WTC11 (cell line): ENCODE results near the gene CTNNA1.

Experiments
- CREB1 ChIP-seq: sonication (generic); formaldehyde crosslinking; IDR thresholded peaks from 2 replicates; pipeline ENCODE4 v1.8.0; 2023; ENCODE audit warnings: mild to moderate bottlenecking, missing genetic modification reagents
- ETV6 ChIP-seq: sonication (generic); formaldehyde crosslinking; IDR thresholded peaks from 2 replicates; pipeline ENCODE4 v1.8.1; 2022; ENCODE audit warnings: mild to moderate bottlenecking, missing genetic modification reagents
- MXD4 ChIP-seq: fragments of 250-450 bp; sonication (Bioruptor Pico); IDR thresholded peaks from 2 replicates; pipeline ENCODE4 v1.8.0; 2021; ENCODE audit warnings: mild to moderate bottlenecking, moderate library complexity, borderline replicate concordance
- TF ChIP-seq, protein P1 (sequence below): fragments of 200-600 bp; IDR thresholded peaks from 2 replicates; pipeline ENCODE4 v1.8.0; 2022; ENCODE audit warnings: antibody characterized with exemption
- TF ChIP-seq, protein P2 (sequence below): sonication (generic); formaldehyde crosslinking; IDR thresholded peaks from 2 replicates; pipeline ENCODE4 v1.8.0; 2022; ENCODE audit warnings: mild to moderate bottlenecking, missing genetic modification reagents
- TF ChIP-seq, protein P3 (sequence below): sonication (generic); formaldehyde crosslinking; conservative IDR thresholded peaks from 2 replicates; pipeline ENCODE4 v1.8.1; 2023; ENCODE audit warnings: mild to moderate bottlenecking, low read depth, missing genetic modification reagents, moderate library complexity

DNA sequence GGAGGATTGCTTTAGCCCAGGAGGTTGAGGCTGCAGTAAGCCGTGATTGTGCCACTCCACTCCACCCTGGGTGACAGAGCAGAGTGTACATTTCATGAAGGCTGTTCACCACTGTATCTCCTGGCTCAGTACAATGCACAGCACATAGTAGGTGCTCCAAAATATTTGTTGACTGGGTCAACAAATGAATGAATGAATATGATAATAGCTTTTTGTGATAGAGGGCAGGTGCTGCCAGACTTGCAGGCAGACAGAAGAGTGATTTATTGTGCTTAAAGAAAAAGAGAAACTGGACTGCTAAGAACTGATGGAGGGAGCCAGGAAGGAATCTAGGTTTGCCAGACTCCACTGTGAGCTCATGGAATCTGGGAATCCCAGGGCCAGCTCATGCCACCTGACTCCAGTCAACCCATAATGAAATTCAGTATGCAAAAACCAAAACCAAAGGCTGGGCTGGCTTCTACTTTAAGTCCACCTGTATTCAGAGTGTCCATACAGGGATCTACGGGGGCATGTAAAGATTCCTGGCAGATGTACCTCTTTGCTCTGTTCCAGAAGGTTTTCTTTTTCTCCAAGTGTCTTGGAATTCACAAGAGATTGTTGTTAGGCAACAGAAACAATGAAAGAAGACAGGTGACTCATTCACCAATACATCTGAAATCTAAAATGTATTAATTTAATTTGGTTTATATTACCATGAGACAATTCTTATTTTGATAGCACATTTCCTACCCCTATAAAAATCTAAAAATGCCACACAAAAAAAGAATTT, 15.5 kb upstream of the CTNNA1 start:
- no peak for TF ChIP-seq CREB1 (CRISPR knock-in tag)
- TF ChIP-seq, protein P1, sequence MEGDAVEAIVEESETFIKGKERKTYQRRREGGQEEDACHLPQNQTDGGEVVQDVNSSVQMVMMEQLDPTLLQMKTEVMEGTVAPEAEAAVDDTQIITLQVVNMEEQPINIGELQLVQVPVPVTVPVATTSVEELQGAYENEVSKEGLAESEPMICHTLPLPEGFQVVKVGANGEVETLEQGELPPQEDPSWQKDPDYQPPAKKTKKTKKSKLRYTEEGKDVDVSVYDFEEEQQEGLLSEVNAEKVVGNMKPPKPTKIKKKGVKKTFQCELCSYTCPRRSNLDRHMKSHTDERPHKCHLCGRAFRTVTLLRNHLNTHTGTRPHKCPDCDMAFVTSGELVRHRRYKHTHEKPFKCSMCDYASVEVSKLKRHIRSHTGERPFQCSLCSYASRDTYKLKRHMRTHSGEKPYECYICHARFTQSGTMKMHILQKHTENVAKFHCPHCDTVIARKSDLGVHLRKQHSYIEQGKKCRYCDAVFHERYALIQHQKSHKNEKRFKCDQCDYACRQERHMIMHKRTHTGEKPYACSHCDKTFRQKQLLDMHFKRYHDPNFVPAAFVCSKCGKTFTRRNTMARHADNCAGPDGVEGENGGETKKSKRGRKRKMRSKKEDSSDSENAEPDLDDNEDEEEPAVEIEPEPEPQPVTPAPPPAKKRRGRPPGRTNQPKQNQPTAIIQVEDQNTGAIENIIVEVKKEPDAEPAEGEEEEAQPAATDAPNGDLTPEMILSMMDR = no peak
- no peak for TF ChIP-seq ETV6 (CRISPR knock-in tag)
- TF ChIP-seq, protein P2, sequence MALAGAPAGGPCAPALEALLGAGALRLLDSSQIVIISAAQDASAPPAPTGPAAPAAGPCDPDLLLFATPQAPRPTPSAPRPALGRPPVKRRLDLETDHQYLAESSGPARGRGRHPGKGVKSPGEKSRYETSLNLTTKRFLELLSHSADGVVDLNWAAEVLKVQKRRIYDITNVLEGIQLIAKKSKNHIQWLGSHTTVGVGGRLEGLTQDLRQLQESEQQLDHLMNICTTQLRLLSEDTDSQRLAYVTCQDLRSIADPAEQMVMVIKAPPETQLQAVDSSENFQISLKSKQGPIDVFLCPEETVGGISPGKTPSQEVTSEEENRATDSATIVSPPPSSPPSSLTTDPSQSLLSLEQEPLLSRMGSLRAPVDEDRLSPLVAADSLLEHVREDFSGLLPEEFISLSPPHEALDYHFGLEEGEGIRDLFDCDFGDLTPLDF (CRISPR knock-in tag) = no peak
- TF ChIP-seq, protein P3, sequence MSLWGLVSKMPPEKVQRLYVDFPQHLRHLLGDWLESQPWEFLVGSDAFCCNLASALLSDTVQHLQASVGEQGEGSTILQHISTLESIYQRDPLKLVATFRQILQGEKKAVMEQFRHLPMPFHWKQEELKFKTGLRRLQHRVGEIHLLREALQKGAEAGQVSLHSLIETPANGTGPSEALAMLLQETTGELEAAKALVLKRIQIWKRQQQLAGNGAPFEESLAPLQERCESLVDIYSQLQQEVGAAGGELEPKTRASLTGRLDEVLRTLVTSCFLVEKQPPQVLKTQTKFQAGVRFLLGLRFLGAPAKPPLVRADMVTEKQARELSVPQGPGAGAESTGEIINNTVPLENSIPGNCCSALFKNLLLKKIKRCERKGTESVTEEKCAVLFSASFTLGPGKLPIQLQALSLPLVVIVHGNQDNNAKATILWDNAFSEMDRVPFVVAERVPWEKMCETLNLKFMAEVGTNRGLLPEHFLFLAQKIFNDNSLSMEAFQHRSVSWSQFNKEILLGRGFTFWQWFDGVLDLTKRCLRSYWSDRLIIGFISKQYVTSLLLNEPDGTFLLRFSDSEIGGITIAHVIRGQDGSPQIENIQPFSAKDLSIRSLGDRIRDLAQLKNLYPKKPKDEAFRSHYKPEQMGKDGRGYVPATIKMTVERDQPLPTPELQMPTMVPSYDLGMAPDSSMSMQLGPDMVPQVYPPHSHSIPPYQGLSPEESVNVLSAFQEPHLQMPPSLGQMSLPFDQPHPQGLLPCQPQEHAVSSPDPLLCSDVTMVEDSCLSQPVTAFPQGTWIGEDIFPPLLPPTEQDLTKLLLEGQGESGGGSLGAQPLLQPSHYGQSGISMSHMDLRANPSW (CRISPR knock-in tag) = no peak
- TF ChIP-seq MXD4 (CRISPR knock-in tag) = no peak
